IMR-90 (cell line): ENCODE data around the gene PALM3. TPM values are rescaled to one million over a fixed set of nuclear protein-coding genes. Genes with fewer than 3 reads are reported as not detected.

Source experiments
- ATAC-seq: fragments of 200-7000 bp; cut with Tn5 transposase; 2 replicates; pipeline ENCODE4 v1.9.1; 2020; ENCODE audit warnings: low read depth, mild to moderate bottlenecking, moderate library complexity
- BruUV-seq: library from RNA; stranded (reverse); fragments of 400-500 nt; replicated peaks from 2 replicates; lab custom pipeline; 2021; lab: Mats Ljungman, UMichigan
- CTCF ChIA-PET: fragments of 300-600 bp; formaldehyde crosslinking; extraction: SDS; loops from one replicate; lab custom pipeline; 2021; ENCODE audit warnings: antibody characterized with exemption; lab: Yijun Ruan, JAX
- POLR2A ChIA-PET: fragments of 300-600 bp; sonication (Branson Sonifier 250); formaldehyde crosslinking; loops from one replicate; lab custom pipeline; 2022; ENCODE audit warnings: antibody characterized with exemption; ENCODE audit not compliant: unreplicated experiment; lab: Charles Lee
- DNase-seq: peaks from one replicate; pipeline ENCODE4 v3.0.0; 2013
- H2AFZ ChIP-seq: replicated peaks from 2 replicates; pipeline ENCODE3; 2013; ENCODE audit warnings: low read length, mild to moderate bottlenecking; ENCODE audit not compliant: poor library complexity
- H2AK5ac ChIP-seq: 2 replicates; pipeline ENCODE4 v1.6.1; 2013; ENCODE audit warnings: low read depth, low read length, inconsistent platforms
- H2AK9ac ChIP-seq: replicated peaks from 2 replicates; pipeline ENCODE3; 2013; ENCODE audit warnings: mild to moderate bottlenecking, low read depth, low read length, moderate library complexity; ENCODE audit not compliant: poor library complexity
- H2BK120ac ChIP-seq: 2 replicates; pipeline ENCODE4 v1.6.1; 2013; ENCODE audit warnings: low read depth, low read length, inconsistent platforms
- H2BK15ac ChIP-seq: 3 replicates; pipeline ENCODE4 v1.6.1; 2013; ENCODE audit warnings: low read depth, low read length, inconsistent platforms
- H2BK20ac ChIP-seq: 2 replicates; pipeline ENCODE4 v1.6.1; 2013; ENCODE audit warnings: low read depth, mild to moderate bottlenecking, inconsistent platforms, low read length, moderate library complexity
- H2BK5ac ChIP-seq: 2 replicates; pipeline ENCODE4 v1.6.1; 2013; ENCODE audit warnings: mild to moderate bottlenecking, low read depth, low read length, inconsistent platforms; ENCODE audit not compliant: poor library complexity, severe bottlenecking
- H3K14ac ChIP-seq: replicated peaks from 2 replicates; pipeline ENCODE4 v1.6.1; 2013; ENCODE audit warnings: low read depth, low read length, inconsistent platforms
- H3K18ac ChIP-seq: 2 replicates; pipeline ENCODE4 v1.6.1; 2013; ENCODE audit warnings: low read depth, low read length, control low read depth
- H3K23ac ChIP-seq: 2 replicates; pipeline ENCODE4 v1.6.1; 2013; ENCODE audit warnings: low read depth, low read length, inconsistent platforms
- H3K27ac ChIP-seq: 2 replicates; pipeline ENCODE4 v1.5.1; 2013; ENCODE audit warnings: mild to moderate bottlenecking, control low read depth, low read length; ENCODE audit not compliant: insufficient read depth
- H3K27me3 ChIP-seq: 2 replicates; pipeline ENCODE4 v1.6.1; 2013; ENCODE audit warnings: low read length; ENCODE audit not compliant: control insufficient read depth, insufficient read depth
- H3K36me3 ChIP-seq: 2 replicates; pipeline ENCODE4 v1.6.1; 2013; ENCODE audit warnings: low read length, mixed read lengths; ENCODE audit not compliant: control insufficient read depth, insufficient read depth
- H3K4ac ChIP-seq: 2 replicates; pipeline ENCODE4 v1.6.1; 2013; ENCODE audit warnings: low read depth, low read length, inconsistent platforms
- H3K4me1 ChIP-seq: 2 replicates; pipeline ENCODE4 v1.6.1; 2013; ENCODE audit warnings: low read length, mixed read lengths; ENCODE audit not compliant: control insufficient read depth, insufficient read depth
- H3K4me2 ChIP-seq: 2 replicates; pipeline ENCODE4 v1.6.1; 2013; ENCODE audit warnings: low read depth, mild to moderate bottlenecking, control low read depth, low read length, moderate library complexity
- H3K4me3 ChIP-seq: 2 replicates; pipeline ENCODE4 v1.5.1; 2013; ENCODE audit warnings: low read depth, mild to moderate bottlenecking, control low read depth, low read length, moderate library complexity; ENCODE audit not compliant: insufficient read depth
- H3K56ac ChIP-seq: 2 replicates; pipeline ENCODE4 v1.6.1; 2013; ENCODE audit warnings: low read length, inconsistent platforms; ENCODE audit not compliant: insufficient read depth; ENCODE audit errors: extremely low read depth
- H3K79me1 ChIP-seq, 2 experiments: 2 replicates each; pipeline ENCODE4 v1.6.1; 2013; ENCODE audit warnings: low read length in 2 of 2, inconsistent platforms in 1 of 2, low read depth in 1 of 2
- H3K9ac ChIP-seq: 2 replicates; pipeline ENCODE4 v1.6.1; 2013; ENCODE audit warnings: low read depth, low read length, control low read depth
- H3K9me1 ChIP-seq: 2 replicates; pipeline ENCODE4 v1.6.1; 2013; ENCODE audit warnings: low read length, inconsistent platforms; ENCODE audit not compliant: insufficient read depth
- H3K9me3 ChIP-seq: 2 replicates; pipeline ENCODE4 v1.6.1; 2013; ENCODE audit warnings: low read length; ENCODE audit not compliant: control insufficient read depth, insufficient read depth
- H4K20me1 ChIP-seq: 2 replicates; pipeline ENCODE4 v1.6.1; 2013; ENCODE audit warnings: low read length, inconsistent platforms; ENCODE audit not compliant: insufficient read depth
- H4K5ac ChIP-seq: 2 replicates; pipeline ENCODE4 v1.6.1; 2013; ENCODE audit warnings: mild to moderate bottlenecking, low read depth, low read length, control low read depth
- H4K8ac ChIP-seq, 2 experiments: 2 replicates each; pipeline ENCODE4 v1.6.1; 2013; ENCODE audit warnings: low read depth in 2 of 2, low read length in 2 of 2, control low read depth in 1 of 2, inconsistent platforms in 1 of 2
- H4K91ac ChIP-seq: 2 replicates; pipeline ENCODE4 v1.6.1; 2013; ENCODE audit warnings: low read depth, low read length, inconsistent platforms; ENCODE audit not compliant: insufficient read depth
- BHLHE40 ChIP-seq: fragments of 150-350 bp; IDR thresholded peaks from 2 replicates; pipeline ENCODE4 v1.6.1; 2016; ENCODE audit warnings: mild to moderate bottlenecking, low read depth, low read length
- CEBPB ChIP-seq: IDR thresholded peaks from 2 replicates; pipeline ENCODE4 v1.6.1; 2012; ENCODE audit warnings: low read depth, low read length, improper control_type of control experiment
- CHD1 ChIP-seq: IDR thresholded peaks from 2 replicates; pipeline ENCODE4 v1.6.1; 2012; ENCODE audit warnings: low read depth, low read length, improper control_type of control experiment
- CTCF ChIP-seq: conservative IDR thresholded peaks from 2 replicates; pipeline ENCODE4 v1.5.1; 2012; ENCODE audit warnings: mild to moderate bottlenecking, low read depth, low read length, improper control_type of control experiment
- ELK1 ChIP-seq: fragments of 150-350 bp; IDR thresholded peaks from 2 replicates; pipeline ENCODE4 v1.6.1; 2016; ENCODE audit warnings: low read depth, mild to moderate bottlenecking, low read length, moderate library complexity, borderline replicate concordance
- FOS ChIP-seq: fragments of 150-350 bp; IDR thresholded peaks from 2 replicates; pipeline ENCODE4 v1.6.1; 2016; ENCODE audit warnings: low read depth, low read length
- MAFK ChIP-seq: IDR thresholded peaks from 2 replicates; pipeline ENCODE4 v1.6.1; 2012; ENCODE audit warnings: low read depth, low read length, improper control_type of control experiment
- MAZ ChIP-seq: IDR thresholded peaks from 2 replicates; pipeline ENCODE4 v1.6.1; 2012; ENCODE audit warnings: low read depth, mild to moderate bottlenecking, low read length, improper control_type of control experiment, moderate library complexity, borderline replicate concordance
- MXI1 ChIP-seq: IDR thresholded peaks from 2 replicates; pipeline ENCODE4 v1.6.1; 2012; ENCODE audit warnings: low read depth, mild to moderate bottlenecking, low read length, moderate library complexity, borderline replicate concordance
- NFE2L2 ChIP-seq: fragments of 150-350 bp; IDR thresholded peaks from 2 replicates; pipeline ENCODE4 v1.6.1; 2016; ENCODE audit warnings: low read depth, mild to moderate bottlenecking, low read length
- POLR2A ChIP-seq: IDR thresholded peaks from 2 replicates; pipeline ENCODE4 v1.6.1; 2012; ENCODE audit warnings: mild to moderate bottlenecking, low read depth, low read length
- RAD21 ChIP-seq: IDR thresholded peaks from 2 replicates; pipeline ENCODE4 v1.6.1; 2012; ENCODE audit warnings: low read length, improper control_type of control experiment
- RCOR1 ChIP-seq: IDR thresholded peaks from 2 replicates; pipeline ENCODE4 v1.6.1; 2012; ENCODE audit warnings: mild to moderate bottlenecking, low read length, improper control_type of control experiment; ENCODE audit not compliant: insufficient replicate concordance
- RFX5 ChIP-seq: IDR thresholded peaks from 2 replicates; pipeline ENCODE4 v1.8.0; 2012; ENCODE audit warnings: low read depth, mild to moderate bottlenecking, low read length, moderate library complexity
- SMC3 ChIP-seq: fragments of 150-350 bp; IDR thresholded peaks from 2 replicates; pipeline ENCODE4 v1.6.1; 2016; ENCODE audit warnings: low read depth, mild to moderate bottlenecking, antibody characterized with exemption, low read length, moderate library complexity
- USF2 ChIP-seq: fragments of 150-350 bp; IDR thresholded peaks from 2 replicates; pipeline ENCODE4 v1.6.1; 2017; ENCODE audit warnings: mild to moderate bottlenecking, antibody characterized with exemption, low read length, low read depth
- WGBS, 2 experiments: methylation state at CpG; one replicate each; pipeline versions ENCODE4 v1.1.5 to v1.1.7; 2013; ENCODE audit warnings: missing lambda C conversion rate in 2 of 2; ENCODE audit not compliant: insufficient read length in 1 of 2; ENCODE audit errors: extremely low coverage in 2 of 2; 5-methylcytosine and 5-hydroxymethylcytosine counted together
- dilution Hi-C: fragments of 300-500 bp; cut with HindIII; formaldehyde crosslinking; loops from one replicate; pipeline ENCODE4 v1.14.3; 2018; ENCODE audit warnings: low sequenced_read_pairs; ENCODE audit not compliant: unreplicated experiment
- in situ Hi-C: fragments of 300-500 bp; cut with MboI; formaldehyde crosslinking; loops from 3 replicates; pipeline ENCODE4 v1.14.3; 2019; ENCODE audit warnings: low sequenced_read_pairs, inconsistent platforms, mixed read lengths
- intact Hi-C: fragments of 100-400 bp; cut with micrococcal nuclease; formaldehyde crosslinking; loops from 2 replicates; pipeline ENCODE4 v1.10.0; 2022
- polyA plus RNA-seq, 3 experiments: library from polyadenylated mRNA; depleted of rRNA; stranded (reverse); fragments of >200 nt; gene quantifications; 2 replicates each; pipeline ENCODE4 v1.2.3, GENCODE V29; 2012; ENCODE audit warnings: low replicate concordance in 1 of 3
- total RNA-seq: library from RNA; depleted of rRNA; stranded (reverse); fragments of >200 nt; gene quantifications from 2 replicates; pipeline ENCODE4 v1.2.3, GENCODE V29; 2012

PALM3 gene
- total and polyA plus RNA-seq, 2 of the 4 experiments (the other 2 are of a cell fraction): 0.18 to 0.84 TPM

GRCh38 chr19:14021474-14021873 lies 40.4 kb downstream of the PALM3 start:
- intact Hi-C loops: no loop called here
- no peak for DNase-seq
- in situ Hi-C loops: no loop called here
- Histone ChIP-seq H3K23ac (no peak overlapping the region), H3K56ac (no peak overlapping the region), H3K9ac (no peak overlapping the region), H4K20me1 (no peaks in the 10 kb centered on the region), H4K8ac (no peak overlapping the region), H3K4me2 (no peak overlapping the region), H3K14ac (no peak overlapping the region), H3K18ac (no peak overlapping the region), H2BK20ac (no peak overlapping the region), H3K79me1 (no peaks in the 10 kb centered on the region), H3K4me3 (no peak overlapping the region), H2BK5ac (no peak overlapping the region), H4K91ac (no peak overlapping the region), H3K4me1 (no peaks in the 10 kb centered on the region), H3K27ac (no peak overlapping the region), H2BK120ac (no peak overlapping the region), H3K9me1 (no peaks in the 10 kb centered on the region), H3K9me3 (no peaks in the 10 kb centered on the region), H3K27me3 (no peaks in the 10 kb centered on the region), H2AK9ac (no peak overlapping the region), H4K5ac (no peak overlapping the region), H2AFZ (no peak overlapping the region), H3K4ac (no peak overlapping the region), H2BK15ac (no peak overlapping the region), H3K36me3 (no peaks in the 10 kb centered on the region), H2AK5ac (no peak overlapping the region)
- dilution Hi-C loops: no loop called here
- no TSS peak for BruUV-seq
- ATAC-seq: no peak
- CTCF ChIA-PET: interaction anchor here (1.0 kb wide), 1 partner anchor 10 kb away, joined by 3 read pairs; the partner anchor contains the start of gene IL27RA
- TF ChIP-seq BHLHE40 (no peak), CTCF (no peak), RAD21 (no peak), POLR2A (no peak), CHD1 (no peak), RCOR1 (no peak), ELK1 (no peak), CEBPB (no peak), RFX5 (no peak), USF2 (no peak), FOS (no peak), SMC3 (no peak), NFE2L2 (no peak), MXI1 (no peak), MAZ (no peak), MAFK (no peak)
- POLR2A ChIA-PET: no interaction called here
- WGBS, 2 experiments: 64% methylated on average over 5 of the region's 5 CpGs; no CpG with 5 or more reads in 1 of the 2 experiments
